ENCODE results near the gene BAZ2A. TPM values are rescaled to one million over a fixed set of nuclear protein-coding genes. Genes with fewer than 3 reads are reported as not detected.

Gene BAZ2A
- total RNA-seq, 1 experiment from 2014 or later: 115 TPM

DNA sequence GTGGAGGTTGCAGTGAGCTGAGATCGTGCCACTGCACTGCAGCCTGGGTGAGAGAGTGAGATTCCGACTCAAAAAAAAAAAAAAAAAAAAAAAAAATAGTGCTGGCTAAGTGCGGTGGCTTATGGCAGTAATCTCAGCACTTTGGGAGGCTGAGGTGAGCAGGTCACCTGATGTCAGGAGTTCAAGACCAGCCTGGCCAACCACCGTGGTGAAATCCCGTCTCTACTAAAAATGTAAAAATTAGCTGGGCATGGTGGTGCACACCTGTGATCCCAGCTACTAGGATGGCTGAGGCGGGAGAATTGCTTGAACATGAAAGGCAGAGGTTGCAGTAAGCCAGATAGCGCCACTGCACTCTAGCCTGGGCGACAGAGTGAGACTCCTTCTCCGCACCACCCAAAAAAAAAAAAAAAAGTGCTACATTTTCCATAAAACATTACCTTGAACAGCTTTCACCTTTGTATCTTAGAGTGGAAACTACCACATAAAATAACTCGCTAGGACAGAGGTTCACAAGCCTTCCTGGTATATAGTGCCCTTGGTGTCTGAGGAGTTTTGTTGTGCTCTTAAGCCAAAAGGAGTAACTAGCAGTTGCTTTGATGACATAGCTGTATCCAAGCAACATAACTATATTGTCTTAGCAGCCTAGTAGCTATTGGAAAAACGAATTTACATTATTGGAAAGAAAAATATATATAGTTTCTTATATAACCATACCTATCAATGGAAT lies 46.9 kb upstream of the BAZ2A start:
- H3F3A ChIP-seq (ENCODE audit: insufficient read depth, low read depth): peaks cover 65% of the 10 kb centered on the region
- POLR2A ChIA-PET (ENCODE audit: unreplicated experiment): no interaction called here
- no peaks in the 10 kb centered on the region for H3K27me3 ChIP-seq (ENCODE audit: insufficient read depth, low read depth)
- no TSS peak for BruUV-seq (replicated peaks)
- no peak overlapping the region for H3K4me2 ChIP-seq
- H3K4me3 ChIP-seq: no peak overlapping the region
- no peaks in the 10 kb centered on the region for H3K9me2 ChIP-seq (ENCODE audit: insufficient read depth)
- DNase-seq: no peak
- 0 out of 2 replicates have a peak, but pooled peaks cover 10% of the 10 kb centered on the region for H3K4me1 ChIP-seq (replicated peaks; ENCODE audit: insufficient read depth)
- H3K79me2 ChIP-seq (ENCODE audit: low read depth): peaks cover 99% of the 10 kb centered on the region
- intact Hi-C loops (cut with micrococcal nuclease; ENCODE audit: unreplicated experiment): no loop called here
- TF ChIP-seq EZH2 (IDR thresholded peaks at IDR 0.05; ENCODE audit: low read depth): no peak
- no peak for TF ChIP-seq CTCF (conservative IDR thresholded peaks at IDR 0.05)
- H4K20me1 ChIP-seq (ENCODE audit: insufficient read depth): peaks cover 96% of the 10 kb centered on the region
- peaks cover 20% of the 10 kb centered on the region for H3K36me3 ChIP-seq (ENCODE audit: low read depth)
- peak overlapping the region; percentile 43 for H3K27ac ChIP-seq
- no peaks in the 10 kb centered on the region for H3K9me3 ChIP-seq (ENCODE audit: insufficient read depth, low read depth)
- H2AFZ ChIP-seq: no peak overlapping the region
- CTCF ChIA-PET: no interaction called here

DNA sequence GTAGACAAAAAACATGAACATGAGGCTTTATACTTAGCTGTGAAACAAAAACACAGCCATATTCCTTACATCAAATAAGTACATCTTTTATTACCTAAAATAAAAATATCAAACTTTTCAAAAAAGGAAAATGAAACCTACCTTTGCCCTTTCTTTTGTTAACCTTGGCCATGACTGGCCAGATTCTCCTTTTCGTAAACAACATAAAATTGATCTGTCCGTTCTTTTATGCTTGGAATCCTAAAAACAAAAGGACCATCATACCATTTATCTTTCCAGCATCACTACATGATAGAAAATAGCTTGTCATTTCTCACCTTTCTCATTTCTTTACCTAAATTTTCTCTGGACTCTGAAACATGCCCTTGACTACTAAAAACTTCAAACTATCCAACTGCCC lies 41.5 kb upstream of the BAZ2A start:
- CTCF ChIA-PET: no interaction called here
- Histone ChIP-seq H3K4me3 (no peak overlapping the region), H3F3A (ENCODE audit: insufficient read depth, low read depth) (peaks cover 70% of the 10 kb centered on the region), H3K9me3 (ENCODE audit: insufficient read depth, low read depth) (no peaks in the 10 kb centered on the region), H3K27ac (peak overlapping the region; percentile 31), H2AFZ (no peak overlapping the region), H3K36me3 (ENCODE audit: low read depth) (peaks cover 53% of the 10 kb centered on the region), H3K79me2 (ENCODE audit: low read depth) (peaks cover 96% of the 10 kb centered on the region), H3K9me2 (ENCODE audit: insufficient read depth) (no peaks in the 10 kb centered on the region), H3K27me3 (ENCODE audit: insufficient read depth, low read depth) (no peaks in the 10 kb centered on the region), H3K4me1 (replicated peaks; ENCODE audit: insufficient read depth) (peaks cover 23% of the 10 kb centered on the region), H4K20me1 (ENCODE audit: insufficient read depth) (peaks cover 77% of the 10 kb centered on the region), H3K4me2 (no peak overlapping the region)
- TF ChIP-seq EZH2 (IDR thresholded peaks at IDR 0.05; ENCODE audit: low read depth) (no peak), CTCF (conservative IDR thresholded peaks at IDR 0.05) (no peak)
- no TSS peak for BruUV-seq (replicated peaks)
- no peak for DNase-seq
- intact Hi-C loops (cut with micrococcal nuclease; ENCODE audit: unreplicated experiment): no loop called here
- POLR2A ChIA-PET (ENCODE audit: unreplicated experiment): interaction anchor here (0.5 kb wide), 1 partner anchor 416 kb away, joined by 3 read pairs; no protein-coding TSS in a partner anchor

DNA sequence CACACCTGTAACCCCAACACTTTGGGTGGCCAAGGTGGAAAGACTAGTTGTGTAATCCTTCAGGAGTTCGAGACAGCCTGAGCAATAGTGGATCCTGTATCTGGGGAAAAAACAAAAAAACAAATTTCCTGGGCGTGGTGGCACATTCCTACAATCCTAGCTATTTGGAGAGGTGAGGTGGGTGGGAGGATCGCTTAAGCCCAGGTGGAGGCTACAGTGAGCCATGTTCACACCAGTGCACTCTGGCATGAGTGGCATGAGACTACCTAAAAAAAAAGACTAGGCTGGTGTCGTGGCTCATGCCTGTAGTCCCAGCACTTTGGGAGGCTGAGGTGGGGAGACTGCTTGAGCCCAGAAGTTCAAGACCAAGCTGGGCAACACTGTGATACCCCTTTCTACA lies 40.7 kb upstream of the BAZ2A start:
- no peak for TF ChIP-seq CTCF (conservative IDR thresholded peaks at IDR 0.05)
- no peak for TF ChIP-seq EZH2 (IDR thresholded peaks at IDR 0.05; ENCODE audit: low read depth)
- peak; percentile 38 to 48 for DNase-seq
- peaks cover 78% of the 10 kb centered on the region for H3F3A ChIP-seq (ENCODE audit: insufficient read depth, low read depth)
- H3K4me2 ChIP-seq: no peak overlapping the region
- BruUV-seq (replicated peaks): TSS peak; percentile 3
- intact Hi-C loops (cut with micrococcal nuclease; ENCODE audit: unreplicated experiment): no loop called here
- ChIA-PET POLR2A (ENCODE audit: unreplicated experiment) (interaction anchor here (0.6 kb wide), 1 partner anchor 509 kb away, joined by 3 read pairs; no protein-coding TSS in a partner anchor), CTCF (interaction anchor here (0.6 kb wide), 1 partner anchor 40 kb away, joined by 4 read pairs; no protein-coding TSS in a partner anchor)
- H3K27me3 ChIP-seq (ENCODE audit: insufficient read depth, low read depth): no peaks in the 10 kb centered on the region
- no peak overlapping the region for H3K4me3 ChIP-seq
- H3K79me2 ChIP-seq (ENCODE audit: low read depth): peaks cover 89% of the 10 kb centered on the region
- H3K9me2 ChIP-seq (ENCODE audit: insufficient read depth): no peaks in the 10 kb centered on the region
- H4K20me1 ChIP-seq (ENCODE audit: insufficient read depth): peaks cover 71% of the 10 kb centered on the region
- peak overlapping the region; percentile 31 for H3K27ac ChIP-seq
- no peak overlapping the region for H2AFZ ChIP-seq
- H3K9me3 ChIP-seq (ENCODE audit: insufficient read depth, low read depth): no peaks in the 10 kb centered on the region
- H3K36me3 ChIP-seq (ENCODE audit: low read depth): peaks cover 60% of the 10 kb centered on the region
- peaks cover 23% of the 10 kb centered on the region for H3K4me1 ChIP-seq (replicated peaks; ENCODE audit: insufficient read depth)
